RCC 7860 (cell line): ENCODE data around the gene DNAI1.
"Not testable (repeated sequence)": the region's sequence is repeated elsewhere in the genome, so short reads cannot be mapped to it uniquely, and the experiment has no call there.

Source experiments
- DNase-seq: peaks from one replicate; pipeline ENCODE4 v3.0.0-alpha.2; 2015; ENCODE audit warnings: low spot score
- FAIRE-seq: peaks from 2 replicates; lab custom pipeline; 2012; peaks lifted over from hg19 to GRCh38; lab: Jason Lieb, UNC

DNAI1 gene

DNA sequence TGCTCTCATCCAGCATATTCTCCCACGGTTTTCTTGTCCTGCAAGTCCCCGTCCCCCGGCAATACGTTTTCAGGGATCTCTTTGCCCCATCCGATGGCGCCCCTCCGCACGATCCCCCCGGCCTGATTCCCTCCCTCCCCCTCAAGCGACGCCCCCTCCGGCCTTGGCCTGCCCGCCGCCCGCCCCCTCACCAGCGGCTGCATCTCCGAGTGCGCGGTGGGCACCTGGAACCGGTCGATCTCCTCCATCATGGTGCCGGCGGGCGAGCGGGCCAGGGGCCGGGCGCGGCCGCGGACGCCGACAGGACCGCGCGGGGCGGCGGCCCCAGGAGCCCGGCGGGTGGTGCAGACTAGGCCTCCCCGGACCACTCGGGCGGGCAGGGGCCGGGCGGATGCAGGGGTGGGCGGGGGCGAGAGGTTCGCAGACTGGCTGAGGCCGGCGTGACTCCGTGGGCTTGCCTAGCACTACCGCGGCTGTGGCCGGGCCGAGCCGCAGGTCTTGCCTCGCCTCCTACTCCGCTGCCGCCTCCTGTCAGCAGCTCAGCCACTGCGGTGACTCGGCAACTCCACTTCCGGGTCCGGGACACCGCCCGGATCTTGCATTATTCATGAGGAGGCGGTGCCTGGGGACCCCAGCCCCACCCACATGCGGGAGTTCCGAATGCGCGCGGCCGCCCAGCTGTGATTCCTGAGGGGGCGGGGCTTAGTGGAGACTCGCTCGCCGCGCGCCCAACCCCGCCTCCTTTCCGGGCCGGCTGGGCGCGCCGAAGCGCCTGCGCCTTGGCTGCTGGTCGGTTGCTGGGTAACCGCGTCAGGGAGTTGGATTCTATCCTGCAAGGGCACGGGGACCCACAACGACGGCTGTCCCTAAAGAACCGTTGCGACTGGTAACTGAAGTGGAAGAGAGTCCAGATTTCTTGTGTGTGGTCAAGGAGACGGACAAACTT, at the start of gene DNAI1, which contains the start of gene FAM219A:
Gene DNAI1, plus strand, starts transcription at position 793 of the 946 bp plus-strand sequence. CDS start 201 bp downstream, outside the sequence.
Gene FAM219A, minus strand, starts transcription at position 558 of the 946 bp plus-strand sequence. Its CDS starts 307 bp downstream, at position 251.
- FAIRE-seq: peak; percentile 78
- DNase-seq: peak; percentile 93

DNA sequence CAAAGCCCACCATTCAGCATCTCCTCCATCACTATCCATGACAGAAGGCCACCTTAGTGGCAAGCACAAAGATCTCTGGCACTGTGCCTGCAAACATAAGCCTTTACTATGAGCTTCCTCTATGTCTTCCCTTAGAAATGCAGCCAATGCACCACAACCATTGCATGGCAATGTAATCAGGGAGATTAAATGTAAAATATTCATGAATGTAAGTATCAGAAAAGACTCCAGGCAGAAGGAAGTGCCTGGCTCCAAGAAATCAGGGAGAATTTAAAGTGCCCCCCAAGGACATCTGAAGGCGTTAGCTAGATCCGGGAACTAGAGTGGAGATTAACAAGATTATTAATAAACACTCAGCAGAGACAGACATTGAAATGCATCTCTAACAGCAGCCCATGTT, 49.5 kb upstream of the DNAI1 start:
- no peak for FAIRE-seq
- no peak for DNase-seq

- DNase-seq: no peak
Observed at GRCh38 chr9:34412336-34412735, 46.3 kb upstream of the DNAI1 start.

DNA sequence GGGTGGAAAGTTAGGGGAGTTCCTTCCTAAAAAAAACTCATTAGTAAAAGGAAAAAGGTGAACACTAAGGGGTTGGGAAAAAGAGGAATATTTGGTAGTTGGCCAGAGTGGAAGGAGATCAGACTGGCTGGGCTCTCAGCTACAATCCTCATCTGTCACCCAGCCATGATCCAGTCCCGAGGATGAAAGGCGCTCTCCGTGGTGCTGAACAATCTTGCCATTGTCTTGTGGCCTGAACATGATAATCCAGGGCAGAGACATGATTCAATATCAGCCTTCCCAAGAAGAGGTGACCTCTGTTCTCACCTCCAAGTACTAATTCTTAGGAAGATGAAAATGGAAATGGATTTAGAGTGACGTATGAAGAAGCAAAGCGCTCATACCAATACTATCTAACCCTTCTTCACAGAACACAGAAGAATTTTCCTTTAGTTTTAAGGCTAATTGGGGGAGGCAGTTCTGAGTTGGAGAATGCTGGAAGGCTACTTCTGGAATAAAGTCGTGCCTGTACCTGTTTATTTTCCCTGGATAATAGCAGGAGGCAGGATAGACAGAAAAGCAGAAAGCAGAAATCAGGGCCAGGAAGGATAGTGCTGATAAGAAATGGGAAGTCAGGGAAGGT, 45.3 kb upstream of the DNAI1 start:
- DNase-seq (no peak), FAIRE-seq (no peak)

More at GRCh38 chr9:34412336-34412735, 46.3 kb upstream of the DNAI1 start:
- FAIRE-seq: no peak

DNA sequence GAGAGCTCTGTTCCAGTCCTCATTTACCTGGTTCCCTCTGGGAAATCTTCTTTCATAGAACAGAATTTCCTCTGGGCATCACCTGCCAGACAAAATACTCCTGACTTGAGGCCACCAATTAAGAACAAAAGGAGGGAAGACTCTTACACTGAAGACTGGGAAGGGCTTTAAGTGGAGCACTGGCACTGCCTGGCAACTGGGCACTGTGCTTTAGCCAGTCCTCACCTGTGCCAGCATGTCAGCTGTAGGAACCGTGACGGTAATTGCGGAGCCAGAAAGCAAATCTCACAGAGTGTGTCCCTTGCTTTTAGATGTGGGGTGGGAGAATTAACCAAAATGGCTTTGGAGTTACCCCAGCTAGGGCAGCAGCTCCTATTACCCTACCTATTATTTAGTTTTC, 40.9 kb upstream of the DNAI1 start:
- DNase-seq: no peak
- no peak for FAIRE-seq

DNA sequence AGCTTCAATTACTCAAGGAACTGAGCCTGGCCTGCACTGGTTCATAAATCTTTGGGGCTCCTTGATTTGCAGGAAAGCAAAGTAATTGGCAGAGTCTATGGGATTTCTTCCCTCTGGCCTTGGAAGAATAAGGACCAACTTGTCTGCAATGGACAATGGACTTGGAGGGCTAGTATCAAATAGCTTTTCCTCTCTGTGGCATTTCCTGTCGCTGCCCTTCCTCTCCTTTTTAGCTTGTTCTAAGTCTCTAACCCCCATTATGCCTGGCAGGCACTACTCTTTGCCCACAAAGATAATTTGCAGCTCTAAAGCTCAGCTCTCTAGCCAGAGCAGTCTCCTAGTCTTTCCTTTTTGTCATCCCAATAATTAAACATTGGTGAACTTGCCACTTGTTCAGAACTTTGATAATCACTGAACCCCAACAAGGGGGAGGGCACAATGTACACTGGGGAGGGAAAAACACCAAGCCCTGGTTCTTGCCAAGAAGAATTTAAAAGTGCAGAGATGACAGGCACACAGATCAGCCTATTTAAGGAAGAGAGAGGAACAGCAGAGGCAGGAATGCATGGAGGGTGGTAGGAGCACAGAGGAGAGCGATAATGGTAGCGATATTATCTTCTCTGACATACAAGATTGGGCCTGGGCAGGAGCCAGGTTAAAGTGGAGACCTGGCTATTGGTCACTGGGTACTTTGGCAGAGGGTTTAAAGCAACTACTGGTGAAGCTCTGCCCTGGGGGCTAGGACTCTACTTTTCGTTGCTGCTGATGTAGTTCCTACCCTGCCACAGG, 38.7 kb upstream of the DNAI1 start:
- no peak for DNase-seq

GRCh38 chr9:34426347-34427074, 32.1 kb upstream of the DNAI1 start:
- FAIRE-seq (no peak), DNase-seq (no peak)

More for the DNA sequence above, 38.7 kb upstream of the DNAI1 start:
- FAIRE-seq: no peak

GRCh38 chr9:34428325-34428958, 30.2 kb upstream of the DNAI1 start:
- no peak for DNase-seq
- no peak for FAIRE-seq

DNA sequence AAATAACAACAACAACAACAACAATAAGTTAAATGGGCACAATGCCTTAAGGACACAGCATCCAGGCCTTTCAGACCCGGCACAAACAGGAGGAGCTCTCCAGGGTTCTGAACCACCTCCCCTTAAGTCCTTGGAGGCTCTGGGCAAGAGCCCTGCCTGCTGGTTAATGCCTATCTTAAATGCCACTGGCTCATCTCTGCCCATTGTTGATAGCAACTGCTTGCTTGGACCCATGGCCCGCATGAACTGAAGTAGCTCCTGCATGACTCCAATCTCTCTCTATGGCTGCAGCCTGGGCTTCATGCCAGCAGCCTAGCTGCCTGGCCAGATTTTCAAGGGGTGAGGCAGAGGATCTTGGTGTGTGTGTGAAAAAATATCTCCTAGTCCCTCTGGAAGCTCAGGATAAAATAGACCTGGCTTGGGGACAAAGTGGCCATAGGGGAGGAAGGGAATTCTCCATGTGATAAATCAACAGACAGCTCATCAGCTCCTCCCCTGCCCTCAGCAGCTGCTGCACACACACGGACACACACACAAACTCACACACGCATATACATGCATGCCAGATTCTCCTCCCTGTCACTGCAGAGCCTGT, 27.7 kb upstream of the DNAI1 start:
- no peak for FAIRE-seq
- DNase-seq: peak; percentile 11

DNA sequence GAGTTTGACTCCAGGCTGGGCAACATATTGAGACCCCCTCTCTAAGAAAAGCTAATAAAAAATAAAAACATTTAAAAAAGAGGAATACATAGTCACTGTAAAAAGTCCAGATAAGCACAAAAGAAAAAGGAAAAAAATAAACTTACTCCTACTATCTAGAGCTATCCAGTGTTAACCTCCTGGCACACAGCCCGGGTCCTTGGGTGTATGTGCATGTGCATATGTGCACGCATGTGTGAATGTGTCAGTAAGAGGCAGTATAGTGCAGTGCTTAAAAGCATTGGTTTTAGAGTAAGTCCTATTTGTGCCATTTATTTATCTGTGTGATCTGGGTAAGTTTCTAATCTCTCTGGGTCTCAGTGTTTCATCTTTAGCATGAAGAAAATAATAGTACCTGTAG, 26.9 kb upstream of the DNAI1 start:
- FAIRE-seq (no peak), DNase-seq (no peak)

DNA sequence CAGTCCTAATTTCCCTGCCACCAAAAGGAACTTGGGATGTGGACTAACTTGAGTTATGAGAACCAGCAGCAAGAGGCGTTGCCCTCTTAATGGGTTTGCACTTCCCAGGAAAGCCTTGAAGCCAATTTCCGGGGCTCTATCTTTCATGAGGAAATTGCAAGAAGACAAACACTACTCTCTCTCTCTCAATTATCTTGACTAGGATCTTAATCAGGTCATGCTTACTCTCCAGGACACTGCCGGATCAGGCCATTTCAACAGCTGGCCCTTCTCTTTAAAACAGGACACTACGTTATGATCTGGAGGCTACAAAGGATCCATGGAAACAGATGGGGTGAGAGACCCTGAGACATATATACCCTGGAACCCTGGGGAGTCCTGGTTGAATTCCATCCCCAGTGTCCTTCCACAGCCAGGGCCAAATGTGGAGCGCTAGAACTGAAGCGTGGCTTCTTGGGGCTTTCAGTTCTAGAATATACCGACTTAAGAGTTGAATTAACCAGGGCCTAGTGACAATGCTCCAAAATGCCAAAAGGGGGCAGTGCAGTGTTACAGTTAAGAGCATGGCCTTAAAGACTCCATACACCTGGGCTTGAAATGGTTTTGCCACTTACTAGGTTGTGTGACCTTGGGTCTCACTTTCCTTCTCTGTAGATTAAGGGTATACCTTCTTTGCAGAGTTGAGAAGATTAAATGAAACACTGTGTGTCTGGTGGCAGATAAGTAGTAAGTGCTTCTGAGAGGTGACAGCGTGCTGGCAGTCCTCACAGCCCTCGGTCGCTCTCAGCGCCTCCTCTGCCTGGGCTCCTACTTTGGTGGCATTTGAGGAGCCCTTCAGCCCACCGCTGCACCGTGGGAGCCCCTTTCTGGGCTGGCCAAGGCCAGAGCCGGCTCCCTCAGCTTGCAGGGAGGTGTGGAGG, 21.3 kb upstream of the DNAI1 start:
- DNase-seq: peak; percentile 24
- FAIRE-seq: no peak

DNA sequence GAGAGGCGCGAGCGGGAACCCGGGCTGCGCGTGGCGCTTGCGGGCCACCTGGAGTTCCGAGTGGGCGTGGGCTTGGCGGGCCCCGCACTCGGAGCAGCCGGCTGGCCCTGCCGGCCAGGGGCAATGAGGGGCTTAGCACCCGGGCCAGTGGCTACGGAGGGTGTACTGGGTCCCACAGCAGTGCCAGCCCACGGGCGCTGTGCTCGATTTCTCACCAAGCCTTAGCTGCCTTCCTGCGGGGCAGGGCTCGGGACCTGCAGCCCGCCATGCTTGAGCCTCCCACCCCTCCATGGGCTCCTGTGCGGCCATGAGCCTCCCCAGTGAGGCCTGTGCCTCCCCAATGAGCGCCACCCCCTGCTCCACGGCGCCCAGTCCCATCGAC, 20.7 kb upstream of the DNAI1 start:
- FAIRE-seq, DNase-seq: not testable (repeated sequence)

- FAIRE-seq, DNase-seq: not testable (repeated sequence)
Observed at GRCh38 chr9:34438465-34438864, 20.1 kb upstream of the DNAI1 start.

DNA sequence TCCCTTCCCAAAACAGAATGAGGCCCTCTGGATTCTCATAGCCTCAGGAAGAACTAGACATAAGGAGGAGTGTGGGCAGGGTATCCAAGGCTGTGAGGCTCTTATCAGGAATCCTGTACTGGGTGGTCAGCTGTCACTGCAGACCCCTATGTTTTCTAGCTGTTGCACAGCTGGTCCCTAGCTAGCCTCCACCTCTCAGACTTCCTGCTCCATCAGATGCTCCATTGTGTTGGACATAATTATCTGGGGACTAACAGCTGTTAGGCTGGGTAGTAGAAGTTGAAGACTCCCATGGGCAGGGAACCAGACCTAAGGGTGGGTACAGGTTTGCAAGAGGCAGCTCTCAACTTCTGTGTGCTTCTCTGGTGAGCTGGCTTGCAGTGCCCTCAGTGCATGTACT, 18.6 kb upstream of the DNAI1 start:
- FAIRE-seq: no peak
- no peak for DNase-seq

GRCh38 chr9:34442770-34443169, 15.8 kb upstream of the DNAI1 start:
- DNase-seq: no peak
- no peak for FAIRE-seq

DNA sequence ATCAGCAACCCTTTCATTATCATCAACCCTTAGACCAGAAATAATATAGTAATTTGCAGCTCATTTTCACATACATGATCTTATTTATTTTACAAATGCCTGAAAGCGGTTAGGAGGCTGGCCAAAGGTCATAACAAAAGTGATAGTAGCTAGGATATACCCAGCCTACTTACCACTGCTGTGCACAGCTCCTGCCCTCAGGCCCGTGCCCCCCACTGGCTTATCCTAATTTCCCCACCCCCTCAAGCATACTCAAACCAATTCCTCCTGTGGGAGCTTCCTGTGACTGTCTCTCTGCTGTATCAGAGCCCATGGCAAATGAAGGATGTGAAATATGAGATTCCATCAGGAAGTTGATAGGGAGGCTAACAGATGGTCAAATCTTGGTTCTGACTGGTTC, 15.1 kb upstream of the DNAI1 start:
- DNase-seq (no peak), FAIRE-seq (no peak)

DNA sequence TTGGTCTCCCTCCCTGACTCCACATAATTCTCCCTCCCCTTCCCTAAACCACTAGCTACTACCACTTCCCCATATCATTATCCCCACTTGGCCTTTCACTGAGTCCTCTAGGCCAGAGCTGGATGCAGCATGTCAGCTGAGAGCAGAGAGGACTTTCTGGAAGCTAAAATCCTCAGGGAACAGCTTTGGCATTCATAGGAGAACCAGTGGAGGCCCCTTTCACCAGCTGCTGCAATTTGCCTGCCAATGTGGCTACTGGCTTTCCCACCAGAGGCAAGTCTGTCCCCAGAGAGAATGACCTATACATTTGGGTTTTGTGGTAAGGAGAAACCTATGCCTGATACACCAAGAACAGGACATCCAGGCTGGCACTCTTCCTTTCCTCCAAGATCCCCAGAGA, 14.6 kb upstream of the DNAI1 start:
- no peak for DNase-seq
- FAIRE-seq: no peak

- DNase-seq: no peak
Observed at GRCh38 chr9:34446468-34446891, 12.1 kb upstream of the DNAI1 start.

More at GRCh38 chr9:34446468-34446891, 12.1 kb upstream of the DNAI1 start:
- FAIRE-seq: no peak
